WI38 (cell line): ENCODE data around the gene CD248.

Experiments used
- H3K4me3 ChIP-seq: 2 replicates; pipeline ENCODE4 v1.5.1; 2011; ENCODE audit warnings: low read depth, mild to moderate bottlenecking, control low read depth, low read length
- CTCF ChIP-seq: IDR thresholded peaks from 2 replicates; pipeline ENCODE4 v1.5.1; 2012; ENCODE audit warnings: low read depth, mild to moderate bottlenecking, control low read depth, low read length

CD248 gene

DNA sequence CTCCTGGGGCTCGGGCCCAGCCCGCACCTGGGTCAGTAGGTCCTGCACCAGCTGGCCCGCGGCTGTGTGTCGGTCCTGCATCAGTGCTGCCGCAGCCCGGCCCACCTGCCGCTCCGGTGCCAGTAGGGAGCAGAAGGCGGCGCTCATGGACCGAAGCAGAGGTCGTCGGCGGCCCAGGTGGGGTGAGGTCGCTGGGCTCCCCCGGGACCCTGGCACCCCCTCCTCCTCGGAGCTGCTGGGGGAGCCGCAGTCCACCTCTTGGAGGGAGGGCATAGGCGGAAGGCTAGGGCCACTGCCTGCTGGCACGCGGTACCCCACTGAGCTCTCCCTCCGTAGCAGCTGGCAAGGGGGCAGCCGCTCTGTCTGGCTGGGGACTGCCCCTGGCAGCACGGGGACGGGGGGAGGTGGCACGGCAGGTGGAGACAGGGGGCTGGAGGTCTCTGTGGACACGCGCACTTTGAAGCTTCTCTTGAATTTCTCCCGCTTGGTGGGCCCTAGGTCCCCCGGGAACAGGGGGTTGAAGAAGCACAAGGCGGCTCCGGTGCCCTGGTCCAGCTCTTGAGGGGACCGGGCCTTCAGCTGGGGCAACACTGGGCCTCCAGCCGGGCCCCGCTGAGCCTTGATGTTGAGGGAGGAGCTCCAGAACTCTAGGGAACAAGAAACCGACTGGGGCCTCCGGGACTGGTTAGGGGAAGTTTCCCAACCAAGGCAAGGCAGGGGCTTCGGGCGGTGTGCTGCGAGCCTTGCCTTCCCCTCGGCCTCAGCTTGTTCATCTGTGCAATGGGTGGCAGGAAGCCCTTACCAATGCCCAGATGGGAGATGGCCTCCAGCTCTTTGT is 18.0 kb upstream of the CD248 start:
- peak overlapping the region; percentile 87 for H3K4me3 ChIP-seq
- no peak for TF ChIP-seq CTCF

GRCh38 chr11:66333896-66334604 is 17.2 kb upstream of the CD248 start:
- no peak for TF ChIP-seq CTCF
- no peak overlapping the region for H3K4me3 ChIP-seq

DNA sequence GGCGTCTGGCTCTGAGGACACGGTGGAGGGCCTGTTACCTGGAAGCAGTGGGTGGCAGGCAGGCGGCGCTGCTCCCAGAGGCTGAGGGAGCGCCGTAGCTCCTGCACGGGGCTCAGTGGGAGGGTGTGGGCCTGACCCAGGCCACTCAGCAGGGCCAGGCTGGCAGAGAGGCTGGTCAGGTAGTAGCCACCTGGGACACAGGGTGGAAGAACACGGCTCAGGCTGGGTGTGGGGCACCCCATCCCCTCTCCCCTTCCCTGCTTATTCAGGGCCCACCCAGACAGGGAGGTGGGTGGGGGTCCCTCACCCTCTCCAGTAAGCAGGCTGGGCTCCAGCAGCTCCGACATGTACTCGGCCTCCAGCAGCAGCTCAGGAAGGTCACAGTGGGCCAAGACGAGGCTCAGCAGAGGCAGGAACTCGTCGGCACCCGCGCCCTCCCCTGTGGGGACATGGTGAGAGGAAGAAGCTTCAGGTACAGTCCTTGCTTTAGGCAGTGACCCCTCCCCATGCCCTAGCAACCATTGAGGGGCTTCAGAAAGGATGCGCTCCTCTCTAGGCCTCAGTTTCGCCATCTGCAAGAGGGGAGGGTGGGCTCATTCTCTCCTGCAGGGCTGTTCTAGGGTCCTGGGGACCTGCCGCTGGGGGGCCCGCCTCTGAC is 16.5 kb upstream of the CD248 start:
- no peak overlapping the region for H3K4me3 ChIP-seq
- no peak for TF ChIP-seq CTCF

GRCh38 chr11:66332371-66333219 is 15.8 kb upstream of the CD248 start:
- no peak overlapping the region for H3K4me3 ChIP-seq
- no peak for TF ChIP-seq CTCF

- TF ChIP-seq CTCF: no peak
Measured at GRCh38 chr11:66331542-66332370, 14.9 kb upstream of the CD248 start.

DNA sequence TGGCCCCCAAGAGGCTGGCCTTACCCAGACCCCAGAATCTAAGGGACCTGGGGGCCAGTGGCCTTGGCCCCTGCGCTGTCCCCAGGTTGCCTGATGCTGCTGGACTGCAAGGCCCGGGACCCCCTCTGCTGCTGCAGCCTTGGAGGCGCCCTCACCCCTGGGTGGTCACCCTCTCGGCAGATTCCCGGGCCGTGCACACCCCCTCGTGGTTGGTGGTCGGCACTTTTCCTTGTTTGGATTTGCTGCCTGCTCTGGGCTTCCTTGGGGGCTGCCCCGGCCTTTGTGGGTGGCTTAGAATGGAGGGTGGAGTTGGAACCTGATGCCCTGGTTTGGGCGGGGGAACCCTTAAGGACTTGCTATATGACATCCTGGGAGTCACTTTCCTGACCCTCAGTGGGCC is 14.1 kb upstream of the CD248 start:
- TF ChIP-seq CTCF: no peak
- no peak overlapping the region for H3K4me3 ChIP-seq

More at GRCh38 chr11:66331542-66332370, 14.9 kb upstream of the CD248 start:
- H3K4me3 ChIP-seq: no peak overlapping the region
